GM18861 (cell line): Measurements from ENCODE around the gene LRRC39.

ENCODE experiments used
- ATAC-seq: cut with Tn5 transposase; IDR thresholded peaks from one replicate; pipeline ENCODE4 v1.9.1; 2021; ENCODE audit not compliant: unreplicated experiment

The LRRC39 gene

DNA sequence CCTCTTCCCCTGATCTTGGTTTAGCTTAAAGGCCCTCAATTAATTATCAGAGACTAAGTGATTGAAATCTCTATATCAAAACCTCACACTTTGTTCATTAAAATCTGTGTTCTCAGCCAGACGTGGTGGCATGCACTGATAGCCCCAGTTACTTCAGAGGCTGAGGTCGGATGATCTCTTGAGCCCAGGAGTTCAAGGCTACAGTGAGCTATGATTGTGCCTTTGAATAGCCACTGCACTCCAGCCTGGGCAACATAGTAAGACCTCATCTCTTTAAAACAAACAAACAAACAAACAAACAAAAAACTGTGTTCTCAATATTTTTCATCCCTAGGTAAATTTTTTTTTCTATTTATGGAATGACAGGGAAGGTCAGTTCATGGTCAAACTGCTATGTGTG, 26.4 kb downstream of the LRRC39 start:
- no peak for ATAC-seq

GRCh38 chr1:100147875-100148274, 30.2 kb downstream of the LRRC39 start:
- ATAC-seq: no peak

GRCh38 chr1:100146958-100147357, 31.1 kb downstream of the LRRC39 start:
- ATAC-seq: no peak

GRCh38 chr1:100145116-100145515, 32.9 kb downstream of the LRRC39 start:
- no peak for ATAC-seq

DNA sequence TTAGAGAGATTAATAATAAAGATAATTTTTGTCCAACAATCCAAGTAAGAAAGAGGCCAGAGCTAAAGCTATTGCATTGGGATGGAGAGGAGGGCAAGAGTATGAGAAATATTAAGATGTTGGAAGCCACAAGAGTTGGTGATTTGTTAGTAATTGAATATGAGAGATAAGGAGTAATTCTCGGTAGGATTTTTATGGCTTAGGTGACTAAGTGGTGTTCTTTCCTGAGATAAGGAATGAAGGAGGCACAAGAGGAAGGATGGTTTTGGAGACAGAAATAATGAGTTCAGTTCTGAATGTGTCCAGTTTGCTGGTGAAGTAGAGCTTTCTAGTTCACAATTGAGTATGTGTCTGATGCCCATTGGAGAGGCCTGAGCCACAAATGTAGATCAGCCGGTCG, 35.7 kb downstream of the LRRC39 start:
- ATAC-seq: no peak

DNA sequence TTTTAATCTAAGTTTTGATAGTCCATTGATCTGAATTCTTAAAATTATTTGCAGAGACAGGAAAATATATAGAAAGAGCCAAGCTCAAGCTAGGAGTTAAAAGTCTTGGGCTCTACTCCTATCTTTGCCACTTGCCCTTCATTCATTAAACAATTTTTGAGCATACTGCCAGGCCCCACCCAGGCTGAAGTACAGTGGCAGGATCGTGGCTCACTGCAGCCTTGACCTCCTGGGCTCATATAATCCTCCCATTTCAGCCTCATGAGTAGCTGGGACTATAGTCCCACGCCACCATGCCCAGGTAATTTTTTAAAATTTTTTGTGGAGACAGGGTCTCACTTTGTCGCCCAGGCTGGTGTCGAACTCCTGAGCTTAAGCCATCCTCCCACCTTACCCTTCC, 36.9 kb downstream of the LRRC39 start:
- no peak for ATAC-seq

DNA sequence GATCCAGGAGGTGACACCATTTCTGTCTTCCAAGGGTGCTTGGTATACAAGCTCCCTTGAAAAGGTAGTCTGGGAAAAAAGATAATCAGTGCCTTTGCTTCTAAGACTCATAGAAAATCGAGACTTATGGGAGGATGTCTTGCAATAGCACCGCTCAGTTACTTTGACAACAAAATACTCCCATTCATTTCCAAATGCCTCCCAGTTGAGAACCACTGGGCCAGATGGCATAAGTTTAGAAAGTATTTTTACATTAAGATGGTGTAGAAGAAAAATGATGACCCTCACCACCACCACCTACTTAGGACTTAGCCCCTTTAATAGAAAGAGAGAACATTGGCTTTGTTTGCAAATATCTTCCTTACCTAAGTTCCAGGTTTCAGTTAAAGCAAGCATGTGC, 40.5 kb downstream of the LRRC39 start:
- ATAC-seq: no peak

GRCh38 chr1:100134872-100135271, 43.2 kb downstream of the LRRC39 start:
- ATAC-seq: no peak

DNA sequence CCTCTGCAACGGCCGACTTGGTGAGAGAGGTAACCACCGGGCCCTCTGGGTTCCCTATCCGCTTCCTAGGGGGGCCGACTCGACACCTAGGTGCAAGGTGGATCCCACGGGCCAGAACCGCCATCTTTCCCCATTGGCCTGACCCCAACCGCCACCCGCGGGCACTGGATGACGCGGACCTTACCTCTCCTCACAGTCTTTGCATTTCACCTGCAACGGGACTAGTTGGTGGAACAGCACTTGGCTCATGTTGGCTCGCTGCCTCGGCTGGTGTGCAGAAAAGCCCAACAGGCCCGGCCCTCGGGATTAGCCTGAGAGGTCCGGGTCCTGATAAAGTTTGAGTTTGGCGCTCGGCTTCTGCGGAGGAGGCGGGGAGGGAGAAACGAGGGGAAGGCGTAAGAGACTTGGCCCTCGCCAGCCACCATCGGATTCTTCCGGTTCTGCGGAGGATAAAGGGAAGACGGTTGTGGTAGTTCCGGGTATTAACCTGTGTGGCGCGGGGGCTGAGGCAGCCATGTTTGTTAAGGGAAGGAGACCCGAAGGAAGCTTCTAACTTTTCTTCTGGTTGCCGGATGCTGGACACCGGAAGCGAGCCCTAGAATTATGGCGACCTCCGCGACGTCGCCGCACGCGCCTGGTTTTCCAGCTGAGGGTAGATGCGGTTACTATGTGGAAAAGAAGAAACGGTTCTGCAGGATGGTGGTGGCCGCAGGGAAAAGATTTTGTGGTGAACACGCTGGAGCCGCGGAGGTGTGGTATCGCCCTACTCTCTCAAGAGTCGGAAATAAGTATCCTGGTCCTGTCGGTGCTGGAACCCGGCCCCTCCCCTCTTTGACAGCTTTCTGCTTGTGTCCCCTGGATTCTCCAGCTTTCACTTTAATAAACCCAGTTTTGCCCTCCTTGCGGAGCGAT, 45.2 kb downstream of the LRRC39 start, which contains the start of the genes SASS6 and TRMT13:
Gene SASS6 (minus strand): TSS at position 365 of the 912 bp plus-strand sequence. CDS start 116 bp downstream, at position 249.
Gene TRMT13 (plus strand): TSS at position 598 of the 912 bp plus-strand sequence. CDS start 6 bp downstream, at position 604.
- ATAC-seq: peak; percentile 83

DNA sequence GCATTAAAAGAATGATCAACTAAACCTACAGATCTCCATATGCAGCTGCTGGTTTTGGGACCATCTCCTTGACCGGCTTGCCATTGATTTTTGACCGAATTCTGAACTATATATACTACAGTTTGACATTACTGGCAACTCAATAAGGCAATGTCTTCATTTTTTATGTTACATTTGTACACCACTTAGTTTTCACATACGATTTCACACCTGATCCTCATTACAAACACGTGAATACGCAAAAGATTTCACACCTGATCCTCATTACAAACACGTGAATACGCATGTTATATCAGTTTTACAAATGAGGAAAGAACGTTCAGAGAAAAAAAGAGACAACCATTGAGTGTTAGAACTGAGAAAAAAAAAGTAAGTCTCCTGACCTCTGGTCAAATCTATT, 46.4 kb downstream of the LRRC39 start:
- ATAC-seq: no peak

DNA sequence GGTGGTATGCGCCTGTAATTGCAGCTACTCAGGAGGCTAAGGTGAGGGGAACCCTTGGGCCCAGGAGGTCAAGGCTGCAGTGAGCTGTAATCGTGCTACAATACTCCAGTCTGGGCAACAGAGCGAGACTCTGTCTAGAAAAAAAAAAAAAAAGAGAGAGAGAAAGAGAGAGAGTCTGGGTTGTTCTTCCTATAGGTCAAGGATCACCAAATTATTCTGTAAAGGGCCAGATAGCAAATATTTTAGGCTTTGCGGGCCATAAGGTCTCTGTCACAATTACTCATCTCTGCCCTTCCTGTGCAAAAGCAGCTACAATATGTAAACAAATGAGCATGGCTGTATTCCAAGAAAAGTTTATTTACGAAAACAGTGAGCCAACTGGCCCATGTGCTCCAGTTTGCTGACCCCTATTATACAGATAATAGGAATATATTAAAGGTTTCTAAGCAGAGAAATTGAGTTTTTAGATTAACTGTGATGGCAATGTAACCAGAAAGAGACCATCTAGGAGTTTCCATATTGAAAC, 47.4 kb downstream of the LRRC39 start:
- ATAC-seq: no peak

- ATAC-seq: no peak
Observed at GRCh38 chr1:100127226-100127625, 50.8 kb downstream of the LRRC39 start.

- ATAC-seq: no peak
Observed at GRCh38 chr1:100122177-100122576, 55.9 kb downstream of the LRRC39 start.

DNA sequence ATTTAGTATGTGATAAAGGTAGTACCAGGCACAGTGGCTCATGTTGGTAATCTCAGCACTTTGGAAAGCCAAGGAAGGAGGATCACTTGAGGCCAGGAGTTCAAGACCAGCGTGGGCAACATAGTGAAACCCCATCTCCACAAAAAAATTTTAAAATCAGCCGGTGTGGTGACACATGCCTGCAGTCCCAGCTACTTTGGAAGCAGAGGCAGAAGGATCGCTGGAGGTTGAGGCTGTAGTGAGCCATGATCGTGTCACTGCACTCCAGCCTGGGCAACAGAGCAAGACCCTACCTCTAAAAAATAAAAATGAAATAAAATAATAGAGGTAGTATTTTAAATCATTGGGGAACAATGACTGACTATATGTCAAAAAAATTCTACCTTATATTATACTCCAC, 62.5 kb downstream of the LRRC39 start:
- ATAC-seq: no peak

DNA sequence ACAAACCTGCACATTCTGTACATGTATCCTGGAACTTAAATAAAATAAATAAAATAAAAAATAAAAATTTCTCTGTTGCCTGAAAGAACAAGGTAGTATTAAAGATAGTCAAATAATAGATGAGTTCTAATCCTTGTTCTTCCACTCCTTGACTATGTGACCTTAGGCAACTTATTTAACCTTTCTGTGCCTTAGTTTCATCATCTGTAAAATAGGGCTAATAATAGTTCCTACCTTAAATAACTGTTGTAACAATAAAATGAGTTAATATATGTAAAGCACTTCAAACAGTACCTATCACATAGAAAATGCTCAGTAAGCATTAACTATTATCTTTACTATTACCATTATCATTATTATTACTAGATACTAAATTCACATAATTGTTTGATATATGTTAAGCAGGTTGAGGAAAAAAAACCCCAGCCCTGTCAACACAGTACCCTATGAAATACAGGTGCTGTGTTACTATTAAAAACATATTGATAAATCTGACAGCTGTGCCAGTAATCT, 68.4 kb downstream of the LRRC39 start:
- ATAC-seq: no peak

DNA sequence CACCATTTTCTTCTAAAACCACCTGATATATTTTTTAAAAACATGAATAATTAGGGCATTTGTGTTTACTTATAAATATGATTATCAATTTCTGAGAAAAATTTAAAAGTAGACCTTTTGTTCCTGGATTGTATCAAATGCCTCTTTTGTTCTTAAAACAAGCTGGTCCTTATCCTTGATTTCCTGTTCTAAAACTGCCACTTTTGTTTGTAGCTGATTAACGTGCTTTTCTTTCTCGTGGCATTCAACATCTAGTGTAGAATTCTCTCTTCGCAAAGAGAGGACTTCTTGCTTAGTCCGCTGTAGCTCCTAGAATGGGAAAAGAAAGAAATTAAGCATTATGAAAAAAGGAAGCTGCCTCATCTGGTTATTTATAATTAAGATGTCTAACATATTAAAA, 70.4 kb downstream of the LRRC39 start:
- ATAC-seq: no peak

GRCh38 chr1:100101564-100101963, 76.5 kb downstream of the LRRC39 start:
- no peak for ATAC-seq

DNA sequence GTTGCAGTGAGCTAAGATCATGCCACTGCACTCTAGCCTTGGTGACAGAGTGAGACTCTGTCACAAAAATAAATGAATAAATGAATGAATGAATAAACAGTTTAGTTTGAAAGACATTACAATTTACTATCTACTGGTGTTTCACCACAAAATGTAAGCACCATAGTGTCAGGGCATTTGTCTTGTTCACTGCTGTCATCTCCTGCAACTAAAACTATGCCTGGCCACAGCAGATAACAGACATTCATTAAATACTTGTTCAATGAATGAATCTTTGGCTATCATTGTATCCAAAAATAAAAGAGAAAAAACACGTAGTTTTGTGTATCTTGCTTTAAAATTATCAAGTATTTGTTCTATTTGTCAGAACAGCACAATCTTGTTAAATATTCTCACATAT, 77.9 kb downstream of the LRRC39 start:
- ATAC-seq: no peak
